Uterus (tissue), 4 donors: ENCODE results near the gene CRMP1. TPM values are rescaled to one million over a fixed set of nuclear protein-coding genes. Genes with fewer than 3 reads are reported as not detected.

Experiments
- DNase-seq, 2 donors: peaks; one replicate each; pipeline ENCODE4 v3.0.0-alpha.2; 2019 to 2020
- H3K27ac ChIP-seq, 2 donors: fragments of 200-600 bp; sonication (generic); 1 replicate in 1 of 2; 2 replicates in 1 of 2; pipeline ENCODE4 v1.5.1; 2016 to 2018
- H3K27me3 ChIP-seq, 2 donors: fragments of 200-600 bp; sonication (generic); one replicate each; pipeline ENCODE4 v1.5.1; 2018 to 2019; ENCODE audit warnings: control low read depth in 1 of 2
- H3K36me3 ChIP-seq, 2 donors: fragments of 200-600 bp; sonication (generic); one replicate each; pipeline ENCODE4 v1.5.1; 2019; ENCODE audit warnings: control low read depth in 1 of 2
- H3K4me1 ChIP-seq, 2 donors: fragments of 200-600 bp; sonication (generic); one replicate each; pipeline ENCODE4 v1.5.1; 2018 to 2019; ENCODE audit warnings: control low read depth in 1 of 2
- H3K4me3 ChIP-seq, 2 donors: fragments of 200-600 bp; sonication (generic); 1 replicate in 1 of 2; 2 replicates in 1 of 2; pipeline ENCODE4 v1.5.1; 2018 to 2019; ENCODE audit warnings: mild to moderate bottlenecking in 1 of 2
- H3K9me3 ChIP-seq, 2 donors: fragments of 200-600 bp; sonication (generic); one replicate each; pipeline ENCODE4 v1.5.1; 2019; ENCODE audit warnings: control low read depth in 1 of 2
- POLR2A ChIP-seq, 2 donors: fragments of 450-650 bp; IDR thresholded peaks; one replicate each; pipeline ENCODE4 v1.6.1; 2016; ENCODE audit warnings: antibody characterized with exemption in 2 of 2, mild to moderate bottlenecking in 1 of 2, moderate library complexity in 1 of 2
- intact Hi-C: fragments of 100-400 bp; cut with DNase I; formaldehyde crosslinking; loops from one replicate; pipeline ENCODE4 v1.15.1; 2023; ENCODE audit warnings: low total_unique reads
- total RNA-seq, 4 donors: library from RNA; depleted of rRNA in 3 of 4; stranded (reverse); fragments of >200 nt in 3 of 4; gene quantifications; one replicate each; pipeline versions ENCODE4 v1.1.0 to v1.2.4, GENCODE V29; 2014 to 2023
- TF ChIP-seq, protein P1 (sequence below), 4 experiments: fragments of 200-600 bp in 2 of 4; fragments of 450-650 bp in 2 of 4; sonication (generic) in 2 of 4; IDR thresholded peaks; one replicate each; pipeline ENCODE4 v1.5.1; 2016 to 2019; ENCODE audit warnings: antibody characterized with exemption in 4 of 4, mild to moderate bottlenecking in 2 of 4, moderate library complexity in 1 of 4
- donor health status: DM: yes; HTN: yes; CAD: no.

The CRMP1 gene
- total RNA-seq, 4 donors from 2014 or later, result 0.59 to 42.8 (median 2.3) TPM

DNA sequence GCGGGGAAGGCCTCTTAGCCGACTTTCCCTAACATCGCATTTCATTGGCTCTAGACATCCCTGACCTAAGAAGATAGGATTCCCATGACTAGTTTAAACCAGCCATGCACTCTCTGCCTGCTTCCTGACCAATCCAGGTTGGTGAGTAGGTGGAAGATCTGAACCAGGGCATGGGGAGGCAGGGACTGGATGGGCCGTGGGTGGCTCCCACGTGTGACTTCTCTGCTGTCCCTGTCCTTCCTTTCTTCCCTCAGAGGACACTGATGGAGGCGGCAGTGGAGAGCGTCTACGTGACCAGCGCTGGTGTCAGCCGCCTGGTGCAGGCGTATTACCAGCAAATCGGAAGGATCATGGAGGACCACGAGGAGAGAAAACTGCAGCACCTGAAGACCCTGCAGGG, 91.2 kb downstream of the CRMP1 start:
- no peak for DNase-seq
- intact Hi-C loops, result no loop called here
- Histone ChIP-seq H3K4me3 (no peak overlapping the region), H3K4me1 (no peaks in the 10 kb centered on the region), H3K36me3 (no peaks in the 10 kb centered on the region), H3K27ac (no peak overlapping the region), H3K9me3 (no peaks in the 10 kb centered on the region), H3K27me3 (no peaks in the 10 kb centered on the region)
- TF ChIP-seq, protein P1, sequence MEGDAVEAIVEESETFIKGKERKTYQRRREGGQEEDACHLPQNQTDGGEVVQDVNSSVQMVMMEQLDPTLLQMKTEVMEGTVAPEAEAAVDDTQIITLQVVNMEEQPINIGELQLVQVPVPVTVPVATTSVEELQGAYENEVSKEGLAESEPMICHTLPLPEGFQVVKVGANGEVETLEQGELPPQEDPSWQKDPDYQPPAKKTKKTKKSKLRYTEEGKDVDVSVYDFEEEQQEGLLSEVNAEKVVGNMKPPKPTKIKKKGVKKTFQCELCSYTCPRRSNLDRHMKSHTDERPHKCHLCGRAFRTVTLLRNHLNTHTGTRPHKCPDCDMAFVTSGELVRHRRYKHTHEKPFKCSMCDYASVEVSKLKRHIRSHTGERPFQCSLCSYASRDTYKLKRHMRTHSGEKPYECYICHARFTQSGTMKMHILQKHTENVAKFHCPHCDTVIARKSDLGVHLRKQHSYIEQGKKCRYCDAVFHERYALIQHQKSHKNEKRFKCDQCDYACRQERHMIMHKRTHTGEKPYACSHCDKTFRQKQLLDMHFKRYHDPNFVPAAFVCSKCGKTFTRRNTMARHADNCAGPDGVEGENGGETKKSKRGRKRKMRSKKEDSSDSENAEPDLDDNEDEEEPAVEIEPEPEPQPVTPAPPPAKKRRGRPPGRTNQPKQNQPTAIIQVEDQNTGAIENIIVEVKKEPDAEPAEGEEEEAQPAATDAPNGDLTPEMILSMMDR (IDR thresholded peaks at IDR 0.05), result no peak
- no peak for TF ChIP-seq POLR2A (IDR thresholded peaks at IDR 0.05)

- Histone ChIP-seq H3K4me3 (no peak overlapping the region), H3K9me3 (no peaks in the 10 kb centered on the region), H3K36me3 (no peaks in the 10 kb centered on the region), H3K4me1 (no peaks in the 10 kb centered on the region), H3K27ac (no peak overlapping the region), H3K27me3 (no peaks in the 10 kb centered on the region)
- intact Hi-C loops, result no loop called here
- no peak for DNase-seq
- TF ChIP-seq POLR2A (IDR thresholded peaks at IDR 0.05), result no peak
- TF ChIP-seq, protein P1 (IDR thresholded peaks at IDR 0.05), result no peak
Observed at GRCh38 chr4:5800496-5800895, 92.4 kb downstream of the CRMP1 start.

DNA sequence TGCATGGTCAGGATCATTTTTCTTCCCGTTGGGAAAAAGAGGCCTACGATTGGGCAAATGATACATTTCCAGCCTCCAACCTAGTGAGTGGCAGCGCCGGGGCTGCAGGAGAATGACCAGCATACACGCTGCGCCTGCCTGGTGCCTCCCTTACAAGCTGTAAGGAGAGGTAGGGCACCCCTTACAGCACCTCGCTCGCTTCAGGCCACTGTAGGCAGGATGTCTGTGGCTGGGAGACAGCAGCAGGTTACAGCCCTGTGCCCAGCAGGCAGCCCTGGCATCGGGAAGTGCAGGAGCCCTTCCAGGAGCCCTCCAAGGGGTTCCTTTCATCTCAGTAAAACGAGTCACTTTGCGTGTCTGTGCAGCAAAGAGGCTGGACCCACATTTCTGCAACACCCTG, 93.5 kb downstream of the CRMP1 start:
- no peaks in the 10 kb centered on the region for H3K9me3 ChIP-seq
- no peak overlapping the region for H3K27ac ChIP-seq
- no peaks in the 10 kb centered on the region for H3K27me3 ChIP-seq
- H3K4me3 ChIP-seq, result no peak overlapping the region
- no peaks in the 10 kb centered on the region for H3K36me3 ChIP-seq
- DNase-seq, result no peak
- intact Hi-C loops, result no loop called here
- TF ChIP-seq, protein P1 (IDR thresholded peaks at IDR 0.05), result no peak
- TF ChIP-seq POLR2A (IDR thresholded peaks at IDR 0.05), result no peak
- no peaks in the 10 kb centered on the region for H3K4me1 ChIP-seq

- Histone ChIP-seq H3K36me3 (no peaks in the 10 kb centered on the region), H3K4me3 (no peak overlapping the region), H3K27me3 (no peaks in the 10 kb centered on the region), H3K9me3 (no peaks in the 10 kb centered on the region), H3K4me1 (no peaks in the 10 kb centered on the region), H3K27ac (no peak overlapping the region)
- intact Hi-C loops, result no loop called here
- no peak for DNase-seq
- no peak for TF ChIP-seq POLR2A (IDR thresholded peaks at IDR 0.05)
- TF ChIP-seq, protein P1 (IDR thresholded peaks at IDR 0.05), result no peak
Observed at GRCh38 chr4:5798946-5799345, 93.9 kb downstream of the CRMP1 start.

DNA sequence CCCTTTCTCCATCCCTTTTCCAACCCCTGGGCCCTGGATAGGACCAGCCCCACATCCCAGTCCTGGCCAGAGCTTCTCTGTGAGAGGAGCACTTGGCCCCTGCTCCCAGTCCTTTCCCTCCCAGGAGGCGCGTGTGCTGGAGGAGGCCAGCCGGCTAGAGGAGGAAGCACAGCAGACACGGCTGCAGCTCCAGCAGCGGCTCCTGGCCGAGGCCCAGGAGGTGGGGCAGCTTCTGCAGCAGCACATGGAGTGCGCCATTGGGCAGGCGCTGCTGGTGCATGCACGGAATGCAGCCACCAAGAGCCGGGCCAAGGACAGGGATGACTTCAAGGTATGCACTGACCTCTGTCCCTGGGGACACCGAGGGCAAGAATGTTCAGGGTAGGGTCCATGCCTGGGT, 94.4 kb downstream of the CRMP1 start:
- no peak for DNase-seq

More for the DNA sequence above, 94.4 kb downstream of the CRMP1 start:
- Histone ChIP-seq H3K36me3 (no peaks in the 10 kb centered on the region), H3K9me3 (no peaks in the 10 kb centered on the region), H3K4me1 (no peaks in the 10 kb centered on the region), H3K27me3 (no peaks in the 10 kb centered on the region), H3K27ac (no peak overlapping the region), H3K4me3 (no peak overlapping the region)
- intact Hi-C loops, result no loop called here
- TF ChIP-seq, protein P1 (IDR thresholded peaks at IDR 0.05), result no peak
- no peak for TF ChIP-seq POLR2A (IDR thresholded peaks at IDR 0.05)
